PC-3 (cell line): ENCODE data around the gene PRSS27. TPM values are rescaled to one million over a fixed set of nuclear protein-coding genes. Genes with fewer than 3 reads are reported as not detected.

Experiments used
- ATAC-seq: fragments of 200-7000 bp; cut with Tn5 transposase; 2 replicates; pipeline ENCODE4 v1.9.1; 2020; ENCODE audit warnings: mild to moderate bottlenecking, moderate library complexity
- BruUV-seq: library from RNA; stranded (reverse); fragments of 400-500 nt; replicated peaks from 2 replicates; lab custom pipeline; 2021; lab: Mats Ljungman, UMichigan
- CTCF ChIA-PET: fragments of 300-600 bp; sonication (Branson Sonifier 250); formaldehyde crosslinking; loops from one replicate; lab custom pipeline; 2022; ENCODE audit warnings: antibody characterized with exemption; lab: Charles Lee
- POLR2A ChIA-PET: fragments of 300-600 bp; sonication (Branson Sonifier 250); formaldehyde crosslinking; loops from one replicate; lab custom pipeline; 2022; ENCODE audit warnings: antibody characterized with exemption; ENCODE audit not compliant: unreplicated experiment; lab: Charles Lee
- DNase-seq: peaks from one replicate; pipeline ENCODE4 v3.0.0-alpha.2; 2015
- H2AFZ ChIP-seq: fragments of 300-600 bp; sonication (generic); 2 replicates; pipeline ENCODE4 v1.6.0; 2016; ENCODE audit warnings: antibody characterized with exemption, low read length
- H3F3A ChIP-seq: fragments of 300-600 bp; sonication (generic); one replicate; pipeline ENCODE4 v1.6.0; 2017; ENCODE audit warnings: antibody characterized with exemption, low read length, control low read depth, mild to moderate bottlenecking; ENCODE audit not compliant: unreplicated experiment
- H3K27ac ChIP-seq: fragments of 300-600 bp; sonication (generic); 2 replicates; pipeline ENCODE4 v1.5.1; 2016; ENCODE audit warnings: mild to moderate bottlenecking, low read length
- H3K27me3 ChIP-seq: fragments of 300-600 bp; sonication (generic); 2 replicates; pipeline ENCODE4 v1.6.1; 2016; ENCODE audit warnings: low read length, mixed read lengths
- H3K36me3 ChIP-seq: fragments of 300-600 bp; sonication (generic); 2 replicates; pipeline ENCODE4 v1.6.1; 2016; ENCODE audit warnings: low read depth, mixed run types, low read length, mixed read lengths
- H3K4me1 ChIP-seq: fragments of 300-600 bp; sonication (generic); 2 replicates; pipeline ENCODE4 v1.5.1; 2016; ENCODE audit warnings: low read length; ENCODE audit not compliant: insufficient read depth
- H3K4me2 ChIP-seq: fragments of 300-600 bp; sonication (generic); 2 replicates; pipeline ENCODE4 v1.6.0; 2016; ENCODE audit warnings: low read length
- H3K4me3 ChIP-seq: fragments of 300-600 bp; sonication (generic); 2 replicates; pipeline ENCODE4 v1.5.1; 2016; ENCODE audit warnings: mild to moderate bottlenecking, low read length, mixed read lengths
- H3K79me2 ChIP-seq: fragments of 300-600 bp; sonication (generic); 2 replicates; pipeline ENCODE4 v1.6.1; 2017; ENCODE audit warnings: low read length, mixed read lengths
- H3K9ac ChIP-seq: fragments of 300-600 bp; sonication (generic); 2 replicates; pipeline ENCODE4 v1.6.0; 2016; ENCODE audit warnings: mild to moderate bottlenecking, low read length
- H3K9me2 ChIP-seq: fragments of 300-600 bp; sonication (generic); replicated peaks from 2 replicates; pipeline ENCODE4 v1.6.1; 2016; ENCODE audit warnings: mixed run types, low read length, mixed read lengths
- H3K9me3 ChIP-seq: fragments of 300-600 bp; sonication (generic); 2 replicates; pipeline ENCODE4 v1.6.1; 2016; ENCODE audit warnings: low read length, mixed read lengths
- H4K20me1 ChIP-seq: fragments of 300-600 bp; sonication (generic); 2 replicates; pipeline ENCODE4 v1.6.1; 2016; ENCODE audit warnings: low read length, mixed read lengths
- EZH2 ChIP-seq: fragments of 300-600 bp; sonication (generic); IDR thresholded peaks from one replicate; pipeline ENCODE4 v1.6.1; 2017; ENCODE audit warnings: antibody characterized with exemption, mild to moderate bottlenecking, low read length; ENCODE audit not compliant: unreplicated experiment
- EZH2phosphoT487 ChIP-seq: fragments of 300-600 bp; sonication (generic); IDR thresholded peaks from 2 replicates; pipeline ENCODE4 v1.6.1; 2018; ENCODE audit warnings: mild to moderate bottlenecking, antibody characterized with exemption, low read length, borderline replicate concordance
- intact Hi-C: fragments of 100-400 bp; cut with micrococcal nuclease; formaldehyde crosslinking; loops from 2 replicates; pipeline ENCODE4 v1.9.0; 2023
- total RNA-seq: library from RNA; depleted of rRNA; stranded (reverse); fragments of >200 nt; gene quantifications from 2 replicates; pipeline ENCODE4 v1.2.3, GENCODE V29; 2014
- TF ChIP-seq, protein P1 (sequence below): fragments of 300-600 bp; sonication (generic); conservative IDR thresholded peaks from 2 replicates; pipeline ENCODE4 v1.5.1; 2017; ENCODE audit warnings: antibody characterized with exemption, low read depth, mild to moderate bottlenecking, low read length

The PRSS27 gene
- total RNA-seq, 1 experiment from 2014 or later, result 1.2 TPM

DNA sequence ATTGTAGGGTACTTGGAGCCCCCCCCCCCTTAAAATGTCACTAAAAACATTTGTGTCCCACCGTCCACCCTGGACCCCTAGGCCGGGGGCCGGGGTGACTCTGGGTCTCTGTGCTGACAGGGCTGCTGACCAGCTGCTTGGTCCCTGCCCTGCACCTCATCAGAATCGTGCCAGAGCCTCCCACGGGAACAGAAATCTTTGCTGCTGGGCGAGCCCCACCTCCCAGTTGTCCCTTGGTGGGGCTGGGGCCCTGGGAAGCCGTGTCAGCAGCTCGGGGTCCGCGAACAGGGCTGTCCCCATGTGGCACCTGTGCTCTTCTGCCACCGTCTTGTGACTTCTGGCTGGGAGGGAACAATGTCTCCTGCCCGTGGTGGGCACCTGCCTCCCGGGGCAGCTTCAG lies 19.2 kb downstream of the PRSS27 start:
- no peaks in the 10 kb centered on the region; the same call in 1 of the 2 replicates for H3K36me3 ChIP-seq
- no peaks in the 10 kb centered on the region for H4K20me1 ChIP-seq
- intact Hi-C loops, result no loop called here
- ATAC-seq (no peak), DNase-seq (no peak)
- H3K27me3 ChIP-seq, result no peaks in the 10 kb centered on the region
- H3K27ac ChIP-seq, result no peak overlapping the region
- no peaks in the 10 kb centered on the region for H3K9me3 ChIP-seq
- CTCF ChIA-PET, result no interaction called here
- H3K9ac ChIP-seq, result no peak overlapping the region
- no peak overlapping the region for H2AFZ ChIP-seq
- H3K4me2 ChIP-seq, result no peak overlapping the region
- H3K79me2 ChIP-seq, result no peaks in the 10 kb centered on the region
- no peaks in the 10 kb centered on the region for H3K4me1 ChIP-seq
- POLR2A ChIA-PET, result no interaction called here
- no peaks in the 10 kb centered on the region for H3F3A ChIP-seq
- H3K9me2 ChIP-seq, result no peaks in the 10 kb centered on the region
- TF ChIP-seq EZH2, result no peak
- TF ChIP-seq, protein P1, sequence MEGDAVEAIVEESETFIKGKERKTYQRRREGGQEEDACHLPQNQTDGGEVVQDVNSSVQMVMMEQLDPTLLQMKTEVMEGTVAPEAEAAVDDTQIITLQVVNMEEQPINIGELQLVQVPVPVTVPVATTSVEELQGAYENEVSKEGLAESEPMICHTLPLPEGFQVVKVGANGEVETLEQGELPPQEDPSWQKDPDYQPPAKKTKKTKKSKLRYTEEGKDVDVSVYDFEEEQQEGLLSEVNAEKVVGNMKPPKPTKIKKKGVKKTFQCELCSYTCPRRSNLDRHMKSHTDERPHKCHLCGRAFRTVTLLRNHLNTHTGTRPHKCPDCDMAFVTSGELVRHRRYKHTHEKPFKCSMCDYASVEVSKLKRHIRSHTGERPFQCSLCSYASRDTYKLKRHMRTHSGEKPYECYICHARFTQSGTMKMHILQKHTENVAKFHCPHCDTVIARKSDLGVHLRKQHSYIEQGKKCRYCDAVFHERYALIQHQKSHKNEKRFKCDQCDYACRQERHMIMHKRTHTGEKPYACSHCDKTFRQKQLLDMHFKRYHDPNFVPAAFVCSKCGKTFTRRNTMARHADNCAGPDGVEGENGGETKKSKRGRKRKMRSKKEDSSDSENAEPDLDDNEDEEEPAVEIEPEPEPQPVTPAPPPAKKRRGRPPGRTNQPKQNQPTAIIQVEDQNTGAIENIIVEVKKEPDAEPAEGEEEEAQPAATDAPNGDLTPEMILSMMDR, result no peak
- no peak for TF ChIP-seq EZH2phosphoT487
- BruUV-seq, result no TSS peak
- no peak overlapping the region for H3K4me3 ChIP-seq

DNA sequence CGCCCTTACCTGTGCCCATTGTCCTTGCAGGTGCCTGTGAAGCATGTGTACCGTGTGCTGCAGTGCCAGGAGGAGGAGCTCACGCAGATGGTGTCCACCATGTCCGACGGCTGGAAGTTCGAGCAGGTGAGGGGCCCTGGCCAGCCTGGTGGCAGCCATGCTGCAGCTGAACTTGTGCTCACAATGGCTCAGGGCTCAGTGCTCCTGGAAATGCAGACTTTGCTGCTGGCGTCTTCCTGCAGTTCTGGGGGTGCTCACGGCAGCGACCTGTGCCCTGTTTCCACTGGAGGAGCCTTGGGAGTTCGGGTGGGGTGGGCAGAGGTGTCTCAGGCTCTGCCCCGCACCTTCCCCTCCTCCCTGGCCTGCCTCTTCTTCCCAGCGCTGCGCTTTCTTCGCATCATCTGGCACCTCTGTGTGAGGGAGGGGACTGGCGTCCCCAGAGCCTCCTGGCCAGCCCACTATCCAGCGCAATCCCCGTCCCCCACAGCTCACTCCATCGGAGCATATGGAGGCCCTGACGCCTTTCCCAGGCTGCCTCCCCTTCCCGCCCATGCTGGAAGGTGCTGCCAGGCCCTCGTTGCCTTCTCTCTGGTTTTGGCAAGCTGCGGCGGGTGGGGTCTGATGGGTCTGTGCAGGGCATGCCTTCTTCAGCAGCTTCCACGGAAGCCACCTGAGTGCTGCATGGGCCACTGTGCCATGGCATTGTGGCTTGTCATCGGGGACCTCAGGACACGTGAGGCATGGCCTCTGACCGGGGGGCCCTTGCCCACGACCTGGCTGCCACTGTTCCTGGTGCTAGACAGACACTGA lies 20.0 kb downstream of the PRSS27 start:
- Histone ChIP-seq H2AFZ (no peak overlapping the region), H3K79me2 (no peaks in the 10 kb centered on the region), H3K4me2 (no peak overlapping the region), H3K9ac (no peak overlapping the region), H3K4me3 (no peak overlapping the region), H4K20me1 (no peaks in the 10 kb centered on the region), H3F3A (no peaks in the 10 kb centered on the region), H3K9me3 (no peaks in the 10 kb centered on the region), H3K4me1 (no peaks in the 10 kb centered on the region), H3K36me3 (no peaks in the 10 kb centered on the region; the same call in 1 of the 2 replicates), H3K27ac (no peak overlapping the region), H3K9me2 (no peaks in the 10 kb centered on the region), H3K27me3 (no peaks in the 10 kb centered on the region)
- no peak for TF ChIP-seq EZH2phosphoT487
- TF ChIP-seq, protein P1, result no peak
- TF ChIP-seq EZH2, result no peak
- BruUV-seq, result no TSS peak
- intact Hi-C loops, result no loop called here
- ChIA-PET CTCF (no interaction called here), POLR2A (no interaction called here)
- ATAC-seq (no peak), DNase-seq (no peak)
